ENCODE measurements around the gene USP6NL. TPM values are rescaled to one million over a fixed set of nuclear protein-coding genes. Genes with fewer than 3 reads are reported as not detected.

The USP6NL gene
- total RNA-seq, 1 experiment from 2014 or later, result 21.4 TPM

DNA sequence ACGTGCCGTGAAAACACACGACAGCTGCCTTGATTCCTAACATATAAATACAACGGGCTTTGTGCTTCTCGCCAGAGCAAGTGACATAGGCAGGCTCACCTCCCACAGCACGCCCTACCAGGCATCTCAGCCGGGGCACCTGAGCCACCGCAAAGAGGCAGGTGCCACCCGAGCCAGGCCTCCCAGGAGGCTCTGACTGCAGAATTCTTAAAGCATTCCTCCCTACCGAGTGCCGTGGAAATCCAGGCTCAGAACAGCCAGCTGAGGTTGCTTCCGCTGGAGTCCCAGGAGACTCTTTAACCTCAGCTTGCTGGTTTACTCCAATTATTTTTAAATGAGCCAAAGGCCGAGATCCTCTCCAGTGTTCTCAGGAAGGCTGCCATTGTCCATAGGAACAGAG, 206.5 kb downstream of the USP6NL start (continued):
- TF ChIP-seq, protein P1, sequence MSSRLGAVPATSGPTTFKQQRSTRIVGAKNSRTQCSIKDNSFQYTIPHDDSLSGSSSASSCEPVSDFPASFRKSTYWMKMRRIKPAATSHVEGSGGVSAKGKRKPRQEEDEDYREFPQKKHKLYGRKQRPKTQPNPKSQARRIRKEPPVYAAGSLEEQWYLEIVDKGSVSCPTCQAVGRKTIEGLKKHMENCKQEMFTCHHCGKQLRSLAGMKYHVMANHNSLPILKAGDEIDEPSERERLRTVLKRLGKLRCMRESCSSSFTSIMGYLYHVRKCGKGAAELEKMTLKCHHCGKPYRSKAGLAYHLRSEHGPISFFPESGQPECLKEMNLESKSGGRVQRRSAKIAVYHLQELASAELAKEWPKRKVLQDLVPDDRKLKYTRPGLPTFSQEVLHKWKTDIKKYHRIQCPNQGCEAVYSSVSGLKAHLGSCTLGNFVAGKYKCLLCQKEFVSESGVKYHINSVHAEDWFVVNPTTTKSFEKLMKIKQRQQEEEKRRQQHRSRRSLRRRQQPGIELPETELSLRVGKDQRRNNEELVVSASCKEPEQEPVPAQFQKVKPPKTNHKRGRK (CRISPR knock-in tag; IDR thresholded peaks at IDR 0.05; ENCODE audit: borderline replicate concordance), result no peak
- TF ChIP-seq ZNF396 (CRISPR knock-in tag; IDR thresholded peaks at IDR 0.05; ENCODE audit: borderline replicate concordance), result no peak
- no peak for TF ChIP-seq ZNF416 (CRISPR knock-in tag; IDR thresholded peaks at IDR 0.05)
- TF ChIP-seq, protein P2, sequence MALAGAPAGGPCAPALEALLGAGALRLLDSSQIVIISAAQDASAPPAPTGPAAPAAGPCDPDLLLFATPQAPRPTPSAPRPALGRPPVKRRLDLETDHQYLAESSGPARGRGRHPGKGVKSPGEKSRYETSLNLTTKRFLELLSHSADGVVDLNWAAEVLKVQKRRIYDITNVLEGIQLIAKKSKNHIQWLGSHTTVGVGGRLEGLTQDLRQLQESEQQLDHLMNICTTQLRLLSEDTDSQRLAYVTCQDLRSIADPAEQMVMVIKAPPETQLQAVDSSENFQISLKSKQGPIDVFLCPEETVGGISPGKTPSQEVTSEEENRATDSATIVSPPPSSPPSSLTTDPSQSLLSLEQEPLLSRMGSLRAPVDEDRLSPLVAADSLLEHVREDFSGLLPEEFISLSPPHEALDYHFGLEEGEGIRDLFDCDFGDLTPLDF (CRISPR knock-in tag; IDR thresholded peaks at IDR 0.05), result no peak
- no peak for TF ChIP-seq ESRRA (CRISPR knock-in tag; IDR thresholded peaks at IDR 0.05; ENCODE audit: borderline replicate concordance)
- TF ChIP-seq, protein P3, sequence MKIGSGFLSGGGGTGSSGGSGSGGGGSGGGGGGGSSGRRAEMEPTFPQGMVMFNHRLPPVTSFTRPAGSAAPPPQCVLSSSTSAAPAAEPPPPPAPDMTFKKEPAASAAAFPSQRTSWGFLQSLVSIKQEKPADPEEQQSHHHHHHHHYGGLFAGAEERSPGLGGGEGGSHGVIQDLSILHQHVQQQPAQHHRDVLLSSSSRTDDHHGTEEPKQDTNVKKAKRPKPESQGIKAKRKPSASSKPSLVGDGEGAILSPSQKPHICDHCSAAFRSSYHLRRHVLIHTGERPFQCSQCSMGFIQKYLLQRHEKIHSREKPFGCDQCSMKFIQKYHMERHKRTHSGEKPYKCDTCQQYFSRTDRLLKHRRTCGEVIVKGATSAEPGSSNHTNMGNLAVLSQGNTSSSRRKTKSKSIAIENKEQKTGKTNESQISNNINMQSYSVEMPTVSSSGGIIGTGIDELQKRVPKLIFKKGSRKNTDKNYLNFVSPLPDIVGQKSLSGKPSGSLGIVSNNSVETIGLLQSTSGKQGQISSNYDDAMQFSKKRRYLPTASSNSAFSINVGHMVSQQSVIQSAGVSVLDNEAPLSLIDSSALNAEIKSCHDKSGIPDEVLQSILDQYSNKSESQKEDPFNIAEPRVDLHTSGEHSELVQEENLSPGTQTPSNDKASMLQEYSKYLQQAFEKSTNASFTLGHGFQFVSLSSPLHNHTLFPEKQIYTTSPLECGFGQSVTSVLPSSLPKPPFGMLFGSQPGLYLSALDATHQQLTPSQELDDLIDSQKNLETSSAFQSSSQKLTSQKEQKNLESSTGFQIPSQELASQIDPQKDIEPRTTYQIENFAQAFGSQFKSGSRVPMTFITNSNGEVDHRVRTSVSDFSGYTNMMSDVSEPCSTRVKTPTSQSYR (CRISPR knock-in tag; IDR thresholded peaks at IDR 0.05), result no peak
- TF ChIP-seq TEAD4 (CRISPR knock-in tag; IDR thresholded peaks at IDR 0.05), result no peak

Other genes starting within 250 kb of the USP6NL start
- gene ECHDC3, start 130.7 kb upstream of the USP6NL start, total RNA-seq (2021), result 17.1 to 18.3 TPM (median 18.1 TPM) in 3 replicates
- 7.3 to 8.7 TPM (median 8.5 TPM) in 3 replicates for gene PROSER2, start 211.7 kb upstream of the USP6NL start, total RNA-seq (2021)